Esophagus squamous epithelium (tissue), 4 donors: ENCODE measurements around the gene MIER2.

Experiments used
- POLR2A ChIP-seq, 4 donors: fragments of 450-650 bp; IDR thresholded peaks; one replicate each; pipeline ENCODE4 v1.6.1; 2017; ENCODE audit warnings: antibody characterized with exemption in 4 of 4, mild to moderate bottlenecking in 4 of 4, moderate library complexity in 3 of 4
- TF ChIP-seq, protein P1 (sequence below), 6 experiments: fragments of 450-650 bp in 4 of 6; fragments of 200-600 bp in 2 of 6; sonication (generic) in 2 of 6; IDR thresholded peaks; one replicate each; pipeline ENCODE4 v1.5.1; 2016 to 2019; ENCODE audit warnings: antibody characterized with exemption in 6 of 6, mild to moderate bottlenecking in 4 of 6, moderate library complexity in 4 of 6

DNA sequence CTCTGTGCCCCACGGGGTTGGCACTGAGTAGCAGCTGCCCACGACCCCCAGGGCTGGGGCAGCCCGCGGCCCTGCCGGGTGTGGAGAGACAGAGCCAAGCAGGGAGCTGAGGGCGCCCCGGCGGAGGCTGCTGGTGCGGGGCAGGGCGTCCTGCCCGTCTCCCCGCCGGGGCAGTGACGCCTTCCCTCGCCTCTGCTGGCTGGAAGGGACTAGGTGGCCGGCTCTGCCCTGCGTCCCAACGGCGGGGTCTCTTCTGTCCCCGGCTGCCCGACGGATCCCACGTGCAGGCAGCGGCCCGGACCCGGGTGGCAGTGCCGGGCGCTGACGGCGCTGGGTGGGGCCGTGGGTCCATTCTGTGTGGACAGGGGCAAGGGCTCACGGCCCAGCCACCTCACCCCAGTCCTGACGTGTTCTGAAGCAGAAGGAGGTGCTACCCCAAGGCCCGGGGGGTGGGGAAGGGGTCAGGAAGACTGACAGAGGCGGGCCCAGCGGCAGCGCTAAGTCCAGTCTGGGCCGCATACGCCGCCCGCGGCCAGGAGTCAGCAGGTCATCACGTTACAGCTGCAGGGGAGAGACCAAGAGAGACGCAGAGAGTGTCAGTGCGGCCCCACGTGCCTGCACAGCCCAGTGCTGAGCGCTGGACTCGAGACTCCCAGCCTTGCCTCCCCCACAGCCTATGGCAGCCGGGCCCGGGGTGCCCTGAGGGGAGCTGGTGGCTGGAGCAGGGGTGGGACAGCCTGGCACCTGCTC, 38.3 kb downstream of the MIER2 start:
- TF ChIP-seq, protein P1, sequence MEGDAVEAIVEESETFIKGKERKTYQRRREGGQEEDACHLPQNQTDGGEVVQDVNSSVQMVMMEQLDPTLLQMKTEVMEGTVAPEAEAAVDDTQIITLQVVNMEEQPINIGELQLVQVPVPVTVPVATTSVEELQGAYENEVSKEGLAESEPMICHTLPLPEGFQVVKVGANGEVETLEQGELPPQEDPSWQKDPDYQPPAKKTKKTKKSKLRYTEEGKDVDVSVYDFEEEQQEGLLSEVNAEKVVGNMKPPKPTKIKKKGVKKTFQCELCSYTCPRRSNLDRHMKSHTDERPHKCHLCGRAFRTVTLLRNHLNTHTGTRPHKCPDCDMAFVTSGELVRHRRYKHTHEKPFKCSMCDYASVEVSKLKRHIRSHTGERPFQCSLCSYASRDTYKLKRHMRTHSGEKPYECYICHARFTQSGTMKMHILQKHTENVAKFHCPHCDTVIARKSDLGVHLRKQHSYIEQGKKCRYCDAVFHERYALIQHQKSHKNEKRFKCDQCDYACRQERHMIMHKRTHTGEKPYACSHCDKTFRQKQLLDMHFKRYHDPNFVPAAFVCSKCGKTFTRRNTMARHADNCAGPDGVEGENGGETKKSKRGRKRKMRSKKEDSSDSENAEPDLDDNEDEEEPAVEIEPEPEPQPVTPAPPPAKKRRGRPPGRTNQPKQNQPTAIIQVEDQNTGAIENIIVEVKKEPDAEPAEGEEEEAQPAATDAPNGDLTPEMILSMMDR (IDR thresholded peaks at IDR 0.05), result no peak
- TF ChIP-seq POLR2A (IDR thresholded peaks at IDR 0.05), result no peak
